HepG2 (cell line): ENCODE data around the gene CNNM2. TPM values are rescaled to one million over a fixed set of nuclear protein-coding genes. Genes with fewer than 3 reads are reported as not detected.
A peak's percentile ranks its signal among the peaks of the same experiment; 100 is the strongest.

Experiments
- AHDC1 ChIP-seq: sonication (generic); formaldehyde crosslinking; IDR thresholded peaks from 2 replicates; pipeline ENCODE4 v1.5.1; 2020; ENCODE audit warnings: mild to moderate bottlenecking, missing genetic modification reagents, borderline replicate concordance
- ATF7-NPFF ChIP-seq: sonication (generic); formaldehyde crosslinking; IDR thresholded peaks from 2 replicates; pipeline ENCODE4 v1.8.1; 2023; ENCODE audit warnings: mild to moderate bottlenecking, low read depth, missing genetic modification reagents, moderate library complexity
- IRF2 ChIP-seq: IDR thresholded peaks from 2 replicates; pipeline ENCODE4 v1.6.1; 2018; ENCODE audit warnings: missing genetic modification reagents, missing compliant biosample characterization
- KAT2B ChIP-seq: fragments of 150-350 bp; IDR thresholded peaks from 2 replicates; pipeline ENCODE4 v1.6.1; 2014; ENCODE audit warnings: low read depth, low read length, borderline replicate concordance
- LCORL ChIP-seq, 2 experiments: fragments of 450-650 bp in 1 of 2; sonication (generic) in 1 of 2; formaldehyde crosslinking in 1 of 2; IDR thresholded peaks; 2 replicates each; pipeline versions ENCODE4 v1.5.0 to v1.6.1; 2017 to 2020; ENCODE audit warnings: antibody characterized with exemption in 1 of 2, missing genetic modification reagents in 1 of 2
- LRRFIP1 ChIP-seq: sonication (generic); formaldehyde crosslinking; conservative IDR thresholded peaks from 2 replicates; pipeline ENCODE4 v1.4.0; 2020; ENCODE audit warnings: missing genetic modification reagents
- MEIS2 ChIP-seq: sonication (generic); formaldehyde crosslinking; IDR thresholded peaks from 2 replicates; pipeline ENCODE4 v1.9.0; 2021; ENCODE audit warnings: mild to moderate bottlenecking, missing genetic modification reagents
- RXRB ChIP-seq: IDR thresholded peaks from 2 replicates; pipeline ENCODE4 v1.6.1; 2016; ENCODE audit warnings: borderline replicate concordance, missing genetic modification reagents, missing compliant biosample characterization
- SP140L ChIP-seq: sonication (generic); formaldehyde crosslinking; IDR thresholded peaks from 2 replicates; pipeline ENCODE4 v1.4.0; 2020; ENCODE audit warnings: missing genetic modification reagents, borderline replicate concordance
- ZBTB39 ChIP-seq: sonication (generic); formaldehyde crosslinking; IDR thresholded peaks from 2 replicates; pipeline ENCODE4 v1.5.0; 2020; ENCODE audit warnings: missing genetic modification reagents
- ZFP62 ChIP-seq: sonication (generic); formaldehyde crosslinking; IDR thresholded peaks from 2 replicates; pipeline ENCODE4 v1.4.0; 2020; ENCODE audit warnings: missing genetic modification reagents
- ZNF256 ChIP-seq: sonication (generic); formaldehyde crosslinking; conservative IDR thresholded peaks from 2 replicates; pipeline ENCODE4 v1.4.0; 2020; ENCODE audit warnings: missing genetic modification reagents
- ZNF570 ChIP-seq: sonication (generic); formaldehyde crosslinking; IDR thresholded peaks from 2 replicates; pipeline ENCODE4 v1.4.0; 2020; ENCODE audit warnings: mild to moderate bottlenecking, missing genetic modification reagents, borderline replicate concordance
- ZNF589 ChIP-seq: sonication (generic); formaldehyde crosslinking; conservative IDR thresholded peaks from 2 replicates; pipeline ENCODE4 v1.8.0; 2022; ENCODE audit warnings: mild to moderate bottlenecking, moderate library complexity, missing genetic modification reagents
- ZNF784 ChIP-seq: sonication (generic); formaldehyde crosslinking; IDR thresholded peaks from 2 replicates; pipeline ENCODE4 v1.5.1; 2020; ENCODE audit warnings: missing genetic modification reagents, mild to moderate bottlenecking, borderline replicate concordance
- polyA plus RNA-seq, 8 experiments: library from polyadenylated mRNA; depleted of rRNA in 3 of 8; stranded (reverse) in 7 of 8; unstranded in 1 of 8; fragments of >200 nt; fragmentation: Illumina TruSeq in 4 of 8; extraction: Trizol in 4 of 8; gene quantifications; 2 replicates each; pipeline versions ENCODE4 v1.2.1 to v1.2.3, GENCODE V29; 2011 to 2016; ENCODE audit warnings: low read depth in 4 of 8, missing spikeins in 1 of 8, mixed read lengths in 1 of 8; ENCODE audit not compliant: insufficient read depth in 1 of 8
- total RNA-seq, 5 experiments: library from RNA; depleted of rRNA; stranded (reverse); fragments of >200 nt; fragmentation: Illumina TruSeq; extraction: Trizol; gene quantifications; 2 replicates each; pipeline ENCODE4 v1.2.3, GENCODE V29; 2016; ENCODE audit warnings: low read depth in 1 of 5

Gene CNNM2
- total and polyA plus RNA-seq, 2 of the 13 experiments (the other 11 are each of a cell fraction or from before 2014, with no cell fraction given): 7.1 to 9.0 TPM

GRCh38 chr10:103053659-103054581, 135.8 kb downstream of the CNNM2 start (continued):
- TF ChIP-seq LCORL (IDR thresholded peaks at IDR 0.05) (no peak), LCORL (CRISPR knock-in tag; IDR thresholded peaks at IDR 0.05) (peak; percentile 96), IRF2 (CRISPR knock-in tag) (peak; percentile 96), AHDC1 (CRISPR knock-in tag) (peak; percentile 72; the same call in 1 of the 2 replicates), SP140L (CRISPR knock-in tag) (no peak), ZNF589 (CRISPR knock-in tag) (0 out of 2 replicates have a peak, but pooled peaks have one; percentile 42), ZNF784 (CRISPR knock-in tag) (peak; percentile 55; the same call in 1 of the 2 replicates), ZNF256 (CRISPR knock-in tag) (peak; percentile 73; the same call in 1 of the 2 replicates), RXRB (CRISPR knock-in tag) (peak; percentile 84), KAT2B (no peak), ZBTB39 (CRISPR knock-in tag) (peak; percentile 90), ZFP62 (CRISPR knock-in tag) (no peak), MEIS2 (CRISPR knock-in tag) (peak; percentile 89; the same call in 1 of the 2 replicates), ATF7-NPFF (CRISPR knock-in tag) (peak; percentile 83; the same call in 1 of the 2 replicates), ZNF570 (CRISPR knock-in tag) (no peak), LRRFIP1 (CRISPR knock-in tag) (no peak)
